ENCODE data around the gene SCUBE1.
A peak's percentile ranks its signal among the peaks of the same experiment; 100 is the strongest.

The SCUBE1 gene

GRCh38 chr22:43158778-43159483 is 184.2 kb downstream of the SCUBE1 start:
- H3K27ac ChIP-seq (ENCODE audit: low read length): no peak overlapping the region
- no peaks in the 10 kb centered on the region for H3K27me3 ChIP-seq (ENCODE audit: control insufficient read depth, insufficient read depth, low read length)
- DNase-seq (ENCODE audit: low read depth, low spot score): no peak
- H3K4me1 ChIP-seq (ENCODE audit: control insufficient read depth, insufficient read depth, low read length): no peaks in the 10 kb centered on the region
- H3K4me3 ChIP-seq (ENCODE audit: low read length): no peak overlapping the region
- no peaks in the 10 kb centered on the region for H3K36me3 ChIP-seq (ENCODE audit: control insufficient read depth, insufficient read depth, low read length)
- no CpG with 5 or more reads among the region's 24 CpGs for WGBS (ENCODE audit: insufficient coverage, insufficient read length)
- H3K9me3 ChIP-seq (ENCODE audit: control insufficient read depth, insufficient read depth, low read length): no peaks in the 10 kb centered on the region

- no peak for DNase-seq (ENCODE audit: low read depth, low spot score)
- Histone ChIP-seq H3K4me3 (ENCODE audit: low read length) (no peak overlapping the region), H3K4me1 (ENCODE audit: control insufficient read depth, insufficient read depth, low read length) (no peaks in the 10 kb centered on the region), H3K9me3 (ENCODE audit: control insufficient read depth, insufficient read depth, low read length) (no peaks in the 10 kb centered on the region), H3K36me3 (ENCODE audit: control insufficient read depth, insufficient read depth, low read length) (no peaks in the 10 kb centered on the region), H3K27ac (ENCODE audit: low read length) (no peak overlapping the region), H3K27me3 (ENCODE audit: control insufficient read depth, insufficient read depth, low read length) (no peaks in the 10 kb centered on the region)
- no CpG with 5 or more reads among the region's 9 CpGs for WGBS (ENCODE audit: insufficient coverage, insufficient read length)
Measured at GRCh38 chr22:43157874-43158546, 185.2 kb downstream of the SCUBE1 start.

- no peaks in the 10 kb centered on the region; the same call in 1 of the 2 replicates for H3K27me3 ChIP-seq (ENCODE audit: control insufficient read depth, insufficient read depth, low read length)
- H3K36me3 ChIP-seq (ENCODE audit: control insufficient read depth, insufficient read depth, low read length): no peaks in the 10 kb centered on the region
- peaks cover 3% of the 10 kb centered on the region; the same call in 1 of the 2 replicates for H3K4me1 ChIP-seq (ENCODE audit: control insufficient read depth, insufficient read depth, low read length)
- no peak overlapping the region for H3K27ac ChIP-seq (ENCODE audit: low read length)
- no CpG with 5 or more reads among the region's 12 CpGs for WGBS (ENCODE audit: insufficient coverage, insufficient read length)
- no peaks in the 10 kb centered on the region for H3K9me3 ChIP-seq (ENCODE audit: control insufficient read depth, insufficient read depth, low read length)
- no peak for DNase-seq (ENCODE audit: low read depth, low spot score)
- H3K4me3 ChIP-seq (ENCODE audit: low read length): no peak overlapping the region
Measured at GRCh38 chr22:43156413-43156812, 186.8 kb downstream of the SCUBE1 start.

- no peaks in the 10 kb centered on the region; the same call in 1 of the 2 replicates for H3K27me3 ChIP-seq (ENCODE audit: control insufficient read depth, insufficient read depth, low read length)
- no peak for DNase-seq (ENCODE audit: low read depth, low spot score)
Measured at GRCh38 chr22:43155789-43156188, 187.4 kb downstream of the SCUBE1 start.

GRCh38 chr22:43154887-43155536 is 188.2 kb downstream of the SCUBE1 start:
- Histone ChIP-seq H3K4me1 (ENCODE audit: control insufficient read depth, insufficient read depth, low read length) (peaks cover 3% of the 10 kb centered on the region; the same call in 1 of the 2 replicates), H3K36me3 (ENCODE audit: control insufficient read depth, insufficient read depth, low read length) (no peaks in the 10 kb centered on the region), H3K27me3 (ENCODE audit: control insufficient read depth, insufficient read depth, low read length) (no peaks in the 10 kb centered on the region; the same call in 1 of the 2 replicates), H3K27ac (ENCODE audit: low read length) (no peak overlapping the region), H3K4me3 (ENCODE audit: low read length) (no peak overlapping the region), H3K9me3 (ENCODE audit: control insufficient read depth, insufficient read depth, low read length) (no peaks in the 10 kb centered on the region)
- no CpG with 5 or more reads among the region's 27 CpGs for WGBS (ENCODE audit: insufficient coverage, insufficient read length)
- no peak for DNase-seq (ENCODE audit: low read depth, low spot score)

More at GRCh38 chr22:43155789-43156188, 187.4 kb downstream of the SCUBE1 start:
- peaks cover 3% of the 10 kb centered on the region; the same call in 1 of the 2 replicates for H3K4me1 ChIP-seq (ENCODE audit: control insufficient read depth, insufficient read depth, low read length)
- no peak overlapping the region for H3K4me3 ChIP-seq (ENCODE audit: low read length)
- H3K36me3 ChIP-seq (ENCODE audit: control insufficient read depth, insufficient read depth, low read length): no peaks in the 10 kb centered on the region
- H3K27ac ChIP-seq (ENCODE audit: low read length): no peak overlapping the region
- WGBS (ENCODE audit: insufficient coverage, insufficient read length): no CpG with 5 or more reads among the region's 5 CpGs
- no peaks in the 10 kb centered on the region for H3K9me3 ChIP-seq (ENCODE audit: control insufficient read depth, insufficient read depth, low read length)

- Histone ChIP-seq H3K9me3 (ENCODE audit: control insufficient read depth, insufficient read depth, low read length) (no peaks in the 10 kb centered on the region), H3K4me3 (ENCODE audit: low read length) (no peak overlapping the region), H3K27me3 (ENCODE audit: control insufficient read depth, insufficient read depth, low read length) (no peaks in the 10 kb centered on the region; the same call in 1 of the 2 replicates), H3K4me1 (ENCODE audit: control insufficient read depth, insufficient read depth, low read length) (peaks cover 3% of the 10 kb centered on the region; the same call in 1 of the 2 replicates), H3K27ac (ENCODE audit: low read length) (no peak overlapping the region), H3K36me3 (ENCODE audit: control insufficient read depth, insufficient read depth, low read length) (no peaks in the 10 kb centered on the region)
- WGBS (ENCODE audit: insufficient coverage, insufficient read length): no CpG with 5 or more reads among the region's 9 CpGs
- no peak for DNase-seq (ENCODE audit: low read depth, low spot score)
Measured at GRCh38 chr22:43153899-43154298, 189.3 kb downstream of the SCUBE1 start.

- peak overlapping the region; percentile 48; the same call in 1 of the 2 replicates for H3K4me3 ChIP-seq (ENCODE audit: low read length)
- no peak for DNase-seq (ENCODE audit: low read depth, low spot score)
- WGBS (ENCODE audit: insufficient coverage, insufficient read length): no CpG with 5 or more reads among the region's 22 CpGs
- H3K27ac ChIP-seq (ENCODE audit: low read length): no peak overlapping the region
- no peaks in the 10 kb centered on the region for H3K36me3 ChIP-seq (ENCODE audit: control insufficient read depth, insufficient read depth, low read length)
- peaks cover 3% of the 10 kb centered on the region; the same call in 1 of the 2 replicates for H3K4me1 ChIP-seq (ENCODE audit: control insufficient read depth, insufficient read depth, low read length)
- no peaks in the 10 kb centered on the region for H3K9me3 ChIP-seq (ENCODE audit: control insufficient read depth, insufficient read depth, low read length)
- no peaks in the 10 kb centered on the region; the same call in 1 of the 2 replicates for H3K27me3 ChIP-seq (ENCODE audit: control insufficient read depth, insufficient read depth, low read length)
Measured at GRCh38 chr22:43152357-43153071, 190.7 kb downstream of the SCUBE1 start.

- peaks cover 3% of the 10 kb centered on the region; the same call in 1 of the 2 replicates for H3K4me1 ChIP-seq (ENCODE audit: control insufficient read depth, insufficient read depth, low read length)
- H3K27me3 ChIP-seq (ENCODE audit: control insufficient read depth, insufficient read depth, low read length): no peaks in the 10 kb centered on the region; the same call in 1 of the 2 replicates
- no CpG with 5 or more reads among the region's 18 CpGs for WGBS (ENCODE audit: insufficient coverage, insufficient read length)
- peak overlapping the region; percentile 48; the same call in 1 of the 2 replicates for H3K4me3 ChIP-seq (ENCODE audit: low read length)
- H3K9me3 ChIP-seq (ENCODE audit: control insufficient read depth, insufficient read depth, low read length): no peaks in the 10 kb centered on the region
- H3K27ac ChIP-seq (ENCODE audit: low read length): no peak overlapping the region
- no peak for DNase-seq (ENCODE audit: low read depth, low spot score)
- H3K36me3 ChIP-seq (ENCODE audit: control insufficient read depth, insufficient read depth, low read length): no peaks in the 10 kb centered on the region
Measured at GRCh38 chr22:43152003-43152356, 191.2 kb downstream of the SCUBE1 start.

GRCh38 chr22:43151251-43152002 is 191.7 kb downstream of the SCUBE1 start, which contains the start of gene TSPO:
TSPO (plus strand) TSS chr22:43151559; CDS start chr22:43159239, 7,680 bp downstream.
- no peak within 1 kb of the TSS for H3K27ac ChIP-seq (ENCODE audit: low read length)
- no peaks in the 10 kb centered on the region; the same call in 1 of the 2 replicates for H3K27me3 ChIP-seq (ENCODE audit: control insufficient read depth, insufficient read depth, low read length)
- no peak for DNase-seq (ENCODE audit: low read depth, low spot score)
- H3K4me1 ChIP-seq (ENCODE audit: control insufficient read depth, insufficient read depth, low read length): peaks cover 3% of the 10 kb centered on the region; the same call in 1 of the 2 replicates
- H3K4me3 ChIP-seq (ENCODE audit: low read length): peak within 1 kb of the TSS; percentile 48; the same call in 1 of the 2 replicates
- no peaks in the 10 kb centered on the region for H3K36me3 ChIP-seq (ENCODE audit: control insufficient read depth, insufficient read depth, low read length)
- no peaks in the 10 kb centered on the region for H3K9me3 ChIP-seq (ENCODE audit: control insufficient read depth, insufficient read depth, low read length)
- WGBS (ENCODE audit: insufficient coverage, insufficient read length): no CpG with 5 or more reads among the region's 75 CpGs

Measured in iPS DF 6.9 (cell line).